ENCODE measurements around the gene ERP27.

ERP27 gene

DNA sequence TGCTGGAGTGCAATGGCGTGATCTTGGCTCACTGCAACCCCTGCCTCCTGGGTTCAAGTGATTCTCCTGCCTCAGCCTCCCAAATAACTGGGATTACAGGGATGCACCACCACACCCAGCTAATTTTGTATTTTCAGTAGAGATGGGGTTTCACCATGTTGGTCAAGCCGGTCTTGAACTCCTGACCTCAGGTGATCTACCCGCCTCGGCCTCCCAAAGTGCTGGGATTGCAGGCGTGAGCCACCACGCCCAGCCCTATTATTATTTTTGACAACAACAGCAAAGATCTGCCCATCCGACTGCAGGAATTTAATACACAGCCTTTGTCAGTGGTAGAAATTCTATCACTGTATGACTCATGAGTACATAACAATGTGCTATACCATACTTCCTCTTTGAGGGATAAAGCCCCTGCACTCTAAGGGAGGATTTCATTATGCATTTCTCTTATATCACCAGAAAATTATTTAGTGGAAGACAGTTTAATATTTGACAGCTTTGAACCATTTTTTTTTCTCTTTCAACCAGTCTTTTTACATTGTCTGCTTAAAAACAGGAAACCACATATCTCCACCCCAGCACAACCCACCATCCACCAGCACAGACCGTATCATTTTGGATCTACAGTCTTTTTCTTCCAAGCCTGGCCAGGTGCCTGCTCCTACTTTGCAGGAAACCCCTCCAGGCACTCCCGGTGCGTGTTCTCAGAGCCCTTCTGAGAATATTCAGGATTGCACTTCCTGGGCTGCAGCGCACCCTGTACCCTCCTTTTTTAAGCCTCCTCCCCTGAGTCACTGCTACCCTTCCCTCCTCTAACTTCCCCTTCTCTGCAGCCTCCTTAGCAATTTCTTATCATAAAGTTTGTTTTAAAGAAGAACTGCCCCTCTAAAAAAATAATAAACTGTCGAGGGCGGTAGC, 22.5 kb upstream of the ERP27 start:
- TF ChIP-seq CREB1 (IDR thresholded peaks at IDR 0.05; ENCODE audit: low read depth) (no peak), TEAD4 (IDR thresholded peaks at IDR 0.05) (peak; percentile 36; the same call in 1 of the 2 replicates), TCF12 (IDR thresholded peaks at IDR 0.05; ENCODE audit: low read depth) (no peak), EP300 (IDR thresholded peaks at IDR 0.05; ENCODE audit: borderline replicate concordance) (no peak), ZBTB7A (IDR thresholded peaks at IDR 0.05; ENCODE audit: low read depth) (no peak), CEBPB (IDR thresholded peaks at IDR 0.05) (no peak), TAF1 (IDR thresholded peaks at IDR 0.05; ENCODE audit: low read depth) (no peak), EGR1 (IDR thresholded peaks at IDR 0.05) (no peak)
- TF ChIP-seq, protein P1, sequence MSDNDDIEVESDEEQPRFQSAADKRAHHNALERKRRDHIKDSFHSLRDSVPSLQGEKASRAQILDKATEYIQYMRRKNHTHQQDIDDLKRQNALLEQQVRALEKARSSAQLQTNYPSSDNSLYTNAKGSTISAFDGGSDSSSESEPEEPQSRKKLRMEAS (IDR thresholded peaks at IDR 0.05), result no peak

DNA sequence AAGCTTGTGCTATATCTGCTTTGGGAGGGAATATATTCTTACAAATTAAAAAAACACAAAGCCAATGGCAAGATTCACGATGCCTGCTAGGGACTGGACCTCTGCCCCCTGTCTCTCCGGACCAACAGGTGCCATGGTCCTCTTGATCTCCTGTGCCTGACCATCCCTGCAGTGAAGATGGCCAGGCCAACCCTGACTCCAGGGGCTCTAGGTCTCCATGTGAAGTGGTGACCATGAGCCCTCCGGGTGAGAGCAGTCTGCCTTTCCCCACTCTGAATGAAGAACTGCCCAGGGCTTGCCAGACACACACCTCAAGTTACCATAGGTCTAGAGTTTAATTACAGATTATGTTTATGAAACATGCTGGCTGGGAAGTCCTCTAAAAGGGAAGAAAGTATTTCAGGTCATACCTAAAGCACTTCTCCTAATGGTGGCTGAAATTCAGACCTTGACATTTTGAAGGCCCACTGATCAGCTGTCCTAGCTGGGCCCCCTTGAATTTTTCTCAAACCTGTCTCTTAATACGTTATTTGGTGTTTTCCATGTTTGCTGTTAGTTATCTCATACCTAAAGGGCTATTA, 21.7 kb upstream of the ERP27 start:
- TF ChIP-seq RAD21 (IDR thresholded peaks at IDR 0.05; ENCODE audit: low read depth) (no peak), CEBPB (IDR thresholded peaks at IDR 0.05) (no peak), TAF1 (IDR thresholded peaks at IDR 0.05; ENCODE audit: low read depth) (no peak), TCF12 (IDR thresholded peaks at IDR 0.05; ENCODE audit: low read depth) (no peak), YY1 (IDR thresholded peaks at IDR 0.05; ENCODE audit: low read depth) (no peak), FOXM1 (IDR thresholded peaks at IDR 0.05; ENCODE audit: borderline replicate concordance, low read depth) (no peak)
- TF ChIP-seq, protein P2, sequence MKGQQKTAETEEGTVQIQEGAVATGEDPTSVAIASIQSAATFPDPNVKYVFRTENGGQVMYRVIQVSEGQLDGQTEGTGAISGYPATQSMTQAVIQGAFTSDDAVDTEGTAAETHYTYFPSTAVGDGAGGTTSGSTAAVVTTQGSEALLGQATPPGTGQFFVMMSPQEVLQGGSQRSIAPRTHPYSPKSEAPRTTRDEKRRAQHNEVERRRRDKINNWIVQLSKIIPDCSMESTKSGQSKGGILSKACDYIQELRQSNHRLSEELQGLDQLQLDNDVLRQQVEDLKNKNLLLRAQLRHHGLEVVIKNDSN (IDR thresholded peaks at IDR 0.05), result no peak
- TF ChIP-seq, protein P1 (IDR thresholded peaks at IDR 0.05), result no peak
- TF ChIP-seq, protein P3, sequence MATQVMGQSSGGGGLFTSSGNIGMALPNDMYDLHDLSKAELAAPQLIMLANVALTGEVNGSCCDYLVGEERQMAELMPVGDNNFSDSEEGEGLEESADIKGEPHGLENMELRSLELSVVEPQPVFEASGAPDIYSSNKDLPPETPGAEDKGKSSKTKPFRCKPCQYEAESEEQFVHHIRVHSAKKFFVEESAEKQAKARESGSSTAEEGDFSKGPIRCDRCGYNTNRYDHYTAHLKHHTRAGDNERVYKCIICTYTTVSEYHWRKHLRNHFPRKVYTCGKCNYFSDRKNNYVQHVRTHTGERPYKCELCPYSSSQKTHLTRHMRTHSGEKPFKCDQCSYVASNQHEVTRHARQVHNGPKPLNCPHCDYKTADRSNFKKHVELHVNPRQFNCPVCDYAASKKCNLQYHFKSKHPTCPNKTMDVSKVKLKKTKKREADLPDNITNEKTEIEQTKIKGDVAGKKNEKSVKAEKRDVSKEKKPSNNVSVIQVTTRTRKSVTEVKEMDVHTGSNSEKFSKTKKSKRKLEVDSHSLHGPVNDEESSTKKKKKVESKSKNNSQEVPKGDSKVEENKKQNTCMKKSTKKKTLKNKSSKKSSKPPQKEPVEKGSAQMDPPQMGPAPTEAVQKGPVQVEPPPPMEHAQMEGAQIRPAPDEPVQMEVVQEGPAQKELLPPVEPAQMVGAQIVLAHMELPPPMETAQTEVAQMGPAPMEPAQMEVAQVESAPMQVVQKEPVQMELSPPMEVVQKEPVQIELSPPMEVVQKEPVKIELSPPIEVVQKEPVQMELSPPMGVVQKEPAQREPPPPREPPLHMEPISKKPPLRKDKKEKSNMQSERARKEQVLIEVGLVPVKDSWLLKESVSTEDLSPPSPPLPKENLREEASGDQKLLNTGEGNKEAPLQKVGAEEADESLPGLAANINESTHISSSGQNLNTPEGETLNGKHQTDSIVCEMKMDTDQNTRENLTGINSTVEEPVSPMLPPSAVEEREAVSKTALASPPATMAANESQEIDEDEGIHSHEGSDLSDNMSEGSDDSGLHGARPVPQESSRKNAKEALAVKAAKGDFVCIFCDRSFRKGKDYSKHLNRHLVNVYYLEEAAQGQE (IDR thresholded peaks at IDR 0.05; ENCODE audit: low read depth), result no peak

DNA sequence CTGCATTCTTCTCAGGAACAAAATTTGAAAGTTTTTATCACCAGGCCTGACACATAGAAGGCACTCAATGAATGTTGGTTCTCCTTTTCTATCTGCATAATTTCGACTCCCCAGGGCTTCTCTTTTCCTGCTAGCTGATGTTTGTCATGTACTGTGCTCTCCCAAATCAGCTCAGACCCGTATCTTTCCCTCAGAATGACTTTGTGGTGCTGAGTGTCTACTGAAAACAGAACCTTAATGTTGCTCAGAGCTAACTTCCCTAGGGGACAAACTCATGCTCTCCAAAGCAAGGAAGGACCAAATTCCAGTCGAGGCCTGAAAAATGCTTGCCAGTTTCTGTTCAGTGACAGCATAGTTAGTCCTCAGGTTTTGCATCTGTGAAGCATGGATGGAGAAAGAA, 21.1 kb upstream of the ERP27 start:
- TF ChIP-seq TEAD4 (IDR thresholded peaks at IDR 0.05) (no peak), RAD21 (IDR thresholded peaks at IDR 0.05; ENCODE audit: low read depth) (no peak), ZBTB7A (IDR thresholded peaks at IDR 0.05; ENCODE audit: low read depth) (no peak), EP300 (IDR thresholded peaks at IDR 0.05; ENCODE audit: borderline replicate concordance) (no peak), TCF12 (IDR thresholded peaks at IDR 0.05; ENCODE audit: low read depth) (no peak), NFIC (IDR thresholded peaks at IDR 0.05) (no peak), EGR1 (IDR thresholded peaks at IDR 0.05) (no peak), FOXM1 (IDR thresholded peaks at IDR 0.05; ENCODE audit: borderline replicate concordance, low read depth) (no peak), TAF1 (IDR thresholded peaks at IDR 0.05; ENCODE audit: low read depth) (no peak), YY1 (IDR thresholded peaks at IDR 0.05; ENCODE audit: low read depth) (no peak), CREB1 (IDR thresholded peaks at IDR 0.05; ENCODE audit: low read depth) (no peak)
- TF ChIP-seq, protein P2 (IDR thresholded peaks at IDR 0.05), result no peak
- TF ChIP-seq, protein P3 (IDR thresholded peaks at IDR 0.05; ENCODE audit: low read depth), result no peak
- TF ChIP-seq, protein P1 (IDR thresholded peaks at IDR 0.05), result no peak

DNA sequence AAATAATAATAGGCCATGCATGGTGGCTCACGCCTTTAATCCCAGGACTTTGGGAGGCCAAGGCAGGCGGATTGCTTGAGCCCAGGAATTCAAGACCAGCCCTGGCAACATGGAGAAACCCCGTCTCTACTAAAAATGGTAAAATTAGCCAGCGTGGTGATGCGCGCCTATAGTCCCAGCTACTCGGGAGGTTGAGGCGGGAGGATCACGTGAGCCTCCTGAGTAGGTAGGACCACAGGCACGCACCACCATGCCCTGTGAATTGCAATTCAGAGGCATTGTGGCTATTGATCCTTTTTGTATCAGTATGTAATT, 20.7 kb upstream of the ERP27 start:
- TF ChIP-seq, protein P1 (IDR thresholded peaks at IDR 0.05), result no peak
- no peak for TF ChIP-seq YY1 (IDR thresholded peaks at IDR 0.05; ENCODE audit: low read depth)
- TF ChIP-seq NFIC (IDR thresholded peaks at IDR 0.05), result no peak
- TF ChIP-seq, protein P2 (IDR thresholded peaks at IDR 0.05), result no peak

All from Ishikawa (cell line).